Chondrocyte (in vitro differentiated cells): ENCODE results near the gene REM2. TPM values are rescaled to one million over a fixed set of nuclear protein-coding genes. Genes with fewer than 3 reads are reported as not detected.
"Not testable (repeated sequence)": the region's sequence is repeated elsewhere in the genome, so short reads cannot be mapped to it uniquely, and the experiment has no call there.

Experiments used
- DNase-seq: peaks from one replicate; pipeline ENCODE4 v3.0.0; 2021; ENCODE audit warnings: mixed read lengths, low spot score
- H3K27ac Mint-ChIP-seq: one replicate; pipeline ENCODE4 v1.8.0; 2021; ENCODE audit warnings: mild to moderate bottlenecking, moderate library complexity, mixed read lengths; ENCODE audit not compliant: unreplicated experiment
- H3K27me3 Mint-ChIP-seq: 2 replicates; pipeline ENCODE4 v1.8.0; 2021; ENCODE audit warnings: low read depth, mixed read lengths
- H3K36me3 Mint-ChIP-seq: 2 replicates; pipeline ENCODE4 v1.8.0; 2021; ENCODE audit warnings: low read depth, mixed read lengths
- H3K4me1 Mint-ChIP-seq: 2 replicates; pipeline ENCODE4 v1.8.0; 2021; ENCODE audit warnings: low read depth, mild to moderate bottlenecking, mixed read lengths
- H3K4me3 Mint-ChIP-seq: one replicate; pipeline ENCODE4 v1.8.0; 2021; ENCODE audit warnings: mild to moderate bottlenecking, moderate library complexity, mixed read lengths; ENCODE audit not compliant: unreplicated experiment
- H3K9me3 Mint-ChIP-seq: 2 replicates; pipeline ENCODE4 v1.8.0; 2021; ENCODE audit warnings: low read depth, mixed read lengths
- CTCF ChIP-seq: fragments of 200-600 bp; sonication (generic); IDR thresholded peaks from 2 replicates; pipeline ENCODE4 v1.5.0; 2021; ENCODE audit warnings: antibody characterized with exemption, mild to moderate bottlenecking, moderate library complexity
- total RNA-seq: library from RNA; stranded (reverse); gene quantifications from 3 replicates; pipeline ENCODE4 v1.2.1, GENCODE V29; 2021

The REM2 gene
- total RNA-seq, 1 donor from 2014 or later, result 0.10 TPM

- no peak overlapping the region for H3K4me3 Mint-ChIP-seq
- H3K4me1 Mint-ChIP-seq, result peaks cover 4% of the 10 kb centered on the region
- H3K27ac Mint-ChIP-seq, result no peak overlapping the region
- DNase-seq, result no peak
- H3K36me3 Mint-ChIP-seq, result peaks cover 33% of the 10 kb centered on the region
- H3K27me3 Mint-ChIP-seq, result no peaks in the 10 kb centered on the region
- no peak for TF ChIP-seq CTCF
- no peaks in the 10 kb centered on the region for H3K9me3 Mint-ChIP-seq
Measured at GRCh38 chr14:22908601-22909000, 25.6 kb downstream of the REM2 start.

- peaks cover 17% of the 10 kb centered on the region for H3K36me3 Mint-ChIP-seq
- no peak for DNase-seq
- no peaks in the 10 kb centered on the region for H3K9me3 Mint-ChIP-seq
- H3K4me1 Mint-ChIP-seq, result peaks cover 4% of the 10 kb centered on the region
- no peak overlapping the region for H3K4me3 Mint-ChIP-seq
- no peak overlapping the region for H3K27ac Mint-ChIP-seq
- H3K27me3 Mint-ChIP-seq, result no peaks in the 10 kb centered on the region
- TF ChIP-seq CTCF, result no peak
Measured at GRCh38 chr14:22910916-22911315, 27.9 kb downstream of the REM2 start.

GRCh38 chr14:22914836-22915235 lies 31.8 kb downstream of the REM2 start:
- not testable (repeated sequence) for H3K36me3 Mint-ChIP-seq
- peaks cover 34% of the 10 kb centered on the region for H3K4me1 Mint-ChIP-seq

GRCh38 chr14:22915886-22916521 lies 33.0 kb downstream of the REM2 start:
- H3K4me1 Mint-ChIP-seq, result peaks cover 34% of the 10 kb centered on the region
- no peaks in the 10 kb centered on the region for H3K9me3 Mint-ChIP-seq
- H3K4me3 Mint-ChIP-seq, result no peak overlapping the region
- no peak for DNase-seq
- H3K27me3 Mint-ChIP-seq, result no peaks in the 10 kb centered on the region
- TF ChIP-seq CTCF, result no peak
- peak overlapping the region; percentile 45 for H3K27ac Mint-ChIP-seq
- H3K36me3 Mint-ChIP-seq, result peaks cover 5% of the 10 kb centered on the region

More at GRCh38 chr14:22914836-22915235, 31.8 kb downstream of the REM2 start:
- H3K9me3 Mint-ChIP-seq, H3K27ac Mint-ChIP-seq, H3K4me3 Mint-ChIP-seq, H3K27me3 Mint-ChIP-seq, DNase-seq: not testable (repeated sequence)

GRCh38 chr14:22918804-22919600 lies 36.0 kb downstream of the REM2 start, which contains the start of gene RBM23:
RBM23 (minus strand) TSS chr14:22919149.
- Mint-ChIP-seq H3K9me3 (no peaks in the 10 kb centered on the region), H3K36me3 (peaks cover 14% of the 10 kb centered on the region), H3K4me1 (peaks cover 30% of the 10 kb centered on the region), H3K27ac (peak within 1 kb of the TSS; percentile 100), H3K27me3 (no peaks in the 10 kb centered on the region), H3K4me3 (peak within 1 kb of the TSS; percentile 97)
- peak; percentile 8 for TF ChIP-seq CTCF
- DNase-seq, result peak; percentile 99
